Measurements from ENCODE around the gene RIT1.

Gene RIT1, protein sequence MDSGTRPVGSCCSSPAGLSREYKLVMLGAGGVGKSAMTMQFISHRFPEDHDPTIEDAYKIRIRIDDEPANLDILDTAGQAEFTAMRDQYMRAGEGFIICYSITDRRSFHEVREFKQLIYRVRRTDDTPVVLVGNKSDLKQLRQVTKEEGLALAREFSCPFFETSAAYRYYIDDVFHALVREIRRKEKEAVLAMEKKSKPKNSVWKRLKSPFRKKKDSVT

DNA sequence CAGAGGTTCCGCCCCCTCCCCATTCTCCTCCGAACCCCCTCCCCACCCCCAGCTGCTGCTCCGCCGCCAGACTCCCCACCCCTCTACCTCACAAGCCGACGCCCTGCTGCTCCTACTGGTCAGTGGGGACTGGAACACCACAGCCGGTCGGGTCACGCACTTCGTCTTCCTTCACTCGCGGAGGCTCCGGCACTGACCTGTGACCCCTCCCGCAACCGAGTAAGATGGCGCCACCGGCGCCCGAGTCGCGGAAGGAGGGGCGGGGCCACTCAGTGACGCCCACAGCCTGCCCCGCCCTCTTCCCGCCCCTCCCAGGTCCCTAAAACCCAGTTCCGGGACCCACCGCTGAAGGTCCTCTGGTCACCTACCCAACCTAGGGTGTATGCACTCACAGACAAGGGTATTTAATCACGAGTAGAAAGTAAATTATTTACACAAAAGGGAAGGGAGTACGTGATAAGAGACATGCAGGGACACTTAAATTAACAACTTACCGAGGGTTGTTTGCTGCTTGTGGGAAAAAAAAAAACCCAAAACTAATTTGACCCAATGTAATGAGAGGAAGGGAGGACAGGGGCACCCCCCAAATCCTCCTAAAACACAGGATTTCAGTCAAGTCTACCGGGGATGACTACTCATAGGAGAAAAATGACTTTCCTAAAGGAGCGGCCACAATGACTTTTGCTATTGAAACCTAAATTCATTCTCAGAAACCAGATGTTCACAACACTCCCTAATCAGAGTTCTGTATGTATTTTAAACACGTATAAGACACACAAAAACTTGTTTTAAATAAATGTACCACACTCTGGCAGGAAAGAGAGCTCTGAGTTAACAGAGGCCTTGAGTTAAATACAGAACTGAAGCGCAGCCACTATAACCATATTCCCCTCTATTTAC lies at the start of gene RIT1:
Gene RIT1, minus strand, starts transcription at position 194 of the 900 bp plus-strand sequence. CDS start 588 bp downstream, outside the sequence.
- DNase-seq, result peak; percentile 82 to 93

DNA sequence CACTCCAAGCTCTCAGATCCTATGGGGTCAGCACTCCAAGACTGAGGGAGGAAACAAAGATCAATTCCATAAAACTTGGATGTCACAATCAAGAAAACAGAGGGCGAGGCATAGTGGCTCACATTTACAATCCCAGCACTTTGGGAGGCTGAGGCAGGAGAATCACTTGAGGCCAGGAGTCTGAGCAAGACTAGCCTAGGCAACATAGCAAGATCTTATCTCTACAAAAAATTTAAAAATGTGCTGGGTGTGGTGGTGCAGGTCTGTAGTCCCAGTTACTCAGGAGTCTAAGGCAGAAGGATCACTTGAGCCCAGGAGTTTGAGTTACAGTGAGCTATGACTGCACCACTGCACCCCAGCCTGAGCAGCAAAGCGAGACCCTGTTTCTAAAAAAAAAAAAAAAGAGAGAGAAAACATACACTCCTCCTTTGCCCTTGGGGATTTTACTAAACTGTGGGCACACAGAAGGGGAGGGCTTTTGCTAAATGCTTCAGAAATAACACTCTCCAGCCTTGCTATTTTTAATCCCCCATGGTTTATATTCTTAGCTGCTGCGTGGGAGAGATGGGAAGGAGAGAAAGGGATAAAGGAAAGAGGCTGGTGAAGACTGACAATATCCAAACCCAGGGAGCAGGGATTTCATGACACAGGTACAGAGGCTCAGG lies 49.1 kb upstream of the RIT1 start:
- no peak for DNase-seq

DNA sequence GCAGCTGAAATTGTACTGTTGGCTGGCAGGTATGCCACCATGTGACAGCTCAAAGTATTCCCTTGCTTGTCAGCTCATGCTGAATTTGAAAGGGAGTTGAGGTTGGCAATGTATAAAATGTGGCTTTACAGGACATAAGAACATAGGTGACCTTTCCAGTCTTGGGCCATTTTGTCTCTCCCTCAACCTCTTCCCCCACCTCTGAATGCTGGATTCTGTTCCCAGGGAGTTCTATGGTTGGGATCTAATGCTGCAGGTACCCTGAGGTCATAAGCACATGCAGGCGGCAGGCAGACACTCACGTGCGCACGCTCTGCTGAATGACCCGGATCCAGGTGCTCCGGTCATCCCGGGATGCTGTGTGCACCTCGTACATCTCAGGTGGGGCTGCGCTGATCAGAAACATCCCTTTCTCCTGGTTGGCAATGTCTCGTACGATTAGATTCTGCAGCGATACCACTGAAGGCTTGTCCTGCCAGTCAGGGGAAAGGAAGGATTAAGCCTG lies 46.3 kb upstream of the RIT1 start:
- no peak for DNase-seq

DNA sequence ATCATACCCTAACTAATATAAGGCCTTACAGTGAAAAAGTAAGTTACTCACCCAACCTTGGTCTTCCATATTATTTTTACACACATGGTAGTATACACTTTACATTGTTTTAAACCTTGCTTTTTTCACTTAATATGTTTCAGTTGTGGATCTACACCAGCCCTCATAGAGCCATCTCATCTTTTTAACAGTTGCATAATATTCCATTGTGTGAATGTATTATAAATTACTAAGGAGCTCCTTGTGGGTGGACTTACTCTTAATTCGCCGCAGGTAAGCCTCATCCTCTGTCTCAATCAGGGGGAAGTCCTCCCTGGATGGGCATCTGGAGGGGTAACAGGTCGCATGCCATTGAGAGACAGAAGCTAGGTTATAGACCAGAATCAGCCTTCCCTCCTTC lies 43.5 kb upstream of the RIT1 start:
- DNase-seq, result no peak

DNA sequence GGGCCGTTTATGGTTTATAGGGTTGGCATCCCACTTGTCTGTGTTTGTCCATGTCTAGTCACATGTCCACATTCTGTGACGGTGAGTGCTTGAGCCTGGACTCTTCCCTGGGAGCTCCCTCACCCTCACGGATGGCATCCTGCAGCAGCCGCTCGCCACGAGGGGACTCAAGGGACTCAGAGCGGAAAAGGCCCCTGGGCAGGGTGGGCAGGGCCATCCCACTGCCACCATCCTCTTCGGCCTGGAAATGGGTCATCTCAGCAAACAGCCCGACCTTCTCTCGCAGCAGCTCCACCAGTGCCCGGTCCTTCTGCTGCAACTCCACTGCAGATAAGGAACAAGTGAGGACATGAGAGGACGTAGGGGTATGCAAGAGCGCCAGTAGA lies 41.3 kb upstream of the RIT1 start:
- no peak for DNase-seq

DNA sequence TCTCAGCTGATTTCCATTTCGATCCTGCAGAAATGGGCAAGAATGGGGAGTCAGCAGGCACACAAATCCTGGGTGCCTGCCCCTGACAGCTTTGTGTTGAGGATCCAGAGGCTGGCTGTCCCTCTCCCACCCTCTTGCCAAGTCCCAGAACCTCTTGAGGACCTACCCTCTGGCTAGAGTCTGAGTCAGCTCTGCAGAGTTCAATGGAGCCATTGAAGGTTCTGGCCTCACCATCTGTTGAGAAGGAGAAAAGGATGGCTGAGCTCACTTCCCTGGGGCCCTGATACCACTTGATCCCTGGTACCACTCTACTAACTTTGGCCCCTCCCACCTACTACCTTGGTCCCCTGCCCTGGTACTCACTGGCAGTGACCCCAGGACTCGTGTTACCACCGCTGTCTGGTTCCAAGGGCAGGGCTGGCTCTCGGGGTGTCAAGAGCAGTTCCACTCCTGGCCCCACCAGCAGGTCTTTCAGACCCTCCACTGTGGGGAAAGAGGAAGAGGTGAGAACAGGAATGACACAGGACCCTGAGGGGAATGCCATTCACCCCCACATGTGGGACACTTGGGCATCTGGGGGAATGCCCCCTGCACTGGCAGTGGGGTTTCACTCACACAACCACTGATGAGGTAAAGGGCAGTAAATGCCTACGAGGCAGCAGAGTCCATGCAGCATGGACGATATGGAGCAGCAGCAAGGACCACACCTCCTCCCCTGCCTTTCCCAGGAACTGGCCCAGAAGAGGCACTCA lies 40.8 kb upstream of the RIT1 start:
- no peak for DNase-seq

DNA sequence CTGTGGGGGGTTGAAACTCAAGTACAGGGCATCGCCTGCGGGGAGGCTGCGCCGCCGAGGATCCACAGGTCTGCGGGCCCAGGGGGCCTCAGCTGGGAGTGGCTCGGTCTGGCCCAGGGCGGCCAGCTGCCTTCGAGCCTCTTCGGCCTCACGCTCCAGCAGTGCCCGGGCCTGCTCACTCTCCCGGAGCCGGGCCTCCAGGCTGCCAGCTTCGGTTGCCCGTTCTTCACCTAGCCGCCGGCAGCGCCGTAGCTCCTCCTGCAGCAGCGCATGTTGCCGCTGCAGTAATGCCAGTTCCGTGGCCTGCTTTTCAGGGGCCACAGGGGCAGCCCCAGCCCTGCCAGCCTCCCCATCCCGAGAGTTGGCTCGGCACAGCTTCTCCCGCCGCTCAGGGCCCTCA lies 39.7 kb upstream of the RIT1 start:
- no peak for DNase-seq

DNA sequence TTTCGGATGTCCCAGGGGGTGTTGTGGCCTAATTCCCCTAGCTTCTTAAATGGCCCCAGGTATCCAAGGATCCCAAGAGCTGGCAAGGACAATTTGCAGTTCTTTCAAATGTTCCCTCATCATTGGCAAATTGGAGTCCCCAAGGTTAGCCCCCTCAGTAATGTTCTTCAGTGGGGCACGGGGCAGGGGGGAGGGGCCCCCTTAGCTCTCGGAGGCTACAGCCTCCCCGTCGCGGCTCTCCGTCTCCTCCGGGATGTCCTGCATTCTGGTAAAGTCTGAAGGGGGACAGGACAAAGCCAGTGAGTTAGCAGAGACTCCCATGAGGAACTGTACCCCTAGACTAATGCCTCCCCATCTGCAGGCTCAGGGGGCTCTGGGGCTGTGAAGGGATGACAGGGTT lies 36.6 kb upstream of the RIT1 start:
- no peak for DNase-seq

DNA sequence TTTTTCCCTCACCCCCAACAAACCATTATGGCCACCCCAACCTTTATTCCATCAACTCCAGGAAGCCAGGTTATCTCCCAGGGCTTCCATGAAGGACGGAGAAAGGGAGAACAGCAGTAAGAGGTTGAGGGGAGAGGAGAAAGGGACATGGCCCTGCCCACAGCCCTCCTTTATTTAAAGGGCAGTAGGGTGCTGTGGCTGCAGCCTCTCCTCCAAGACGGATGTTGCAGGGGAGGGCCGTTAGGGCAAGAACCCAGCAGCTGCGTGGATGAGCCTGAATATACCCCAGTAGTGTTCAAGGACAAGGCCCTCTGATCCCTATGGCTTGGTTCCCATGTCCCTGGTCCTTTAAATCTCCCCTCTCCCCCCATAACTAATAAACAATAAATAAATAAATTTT lies 36.1 kb upstream of the RIT1 start:
- no peak for DNase-seq

DNA sequence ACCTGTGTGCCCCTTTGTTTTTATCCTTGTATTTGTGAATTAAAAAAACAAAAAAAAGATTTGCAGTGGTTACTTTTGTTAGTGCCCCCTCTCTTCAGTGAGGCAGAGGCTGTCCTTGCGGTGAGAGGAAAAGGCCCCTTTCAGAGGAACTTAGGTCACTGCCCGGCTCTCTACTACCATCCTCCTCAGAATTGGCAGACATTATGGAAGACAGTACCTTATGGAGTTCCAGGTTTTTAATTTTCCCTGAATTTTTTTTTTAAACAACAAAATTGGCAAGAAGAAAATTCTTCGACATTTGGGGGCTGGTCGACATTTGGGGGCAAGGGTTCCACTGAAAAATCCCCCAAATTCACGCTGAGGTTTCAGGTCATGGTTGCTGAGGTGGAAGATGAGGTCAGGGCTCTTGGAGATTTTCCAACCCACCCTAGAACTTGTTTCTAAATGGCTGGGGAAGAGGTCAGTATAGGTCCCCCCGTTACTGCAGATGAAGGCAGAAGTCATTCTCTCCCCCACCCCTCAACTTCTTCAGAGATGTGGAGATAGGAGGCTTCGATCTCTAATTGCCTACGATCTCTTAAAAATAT lies 35.6 kb upstream of the RIT1 start:
- no peak for DNase-seq

DNA sequence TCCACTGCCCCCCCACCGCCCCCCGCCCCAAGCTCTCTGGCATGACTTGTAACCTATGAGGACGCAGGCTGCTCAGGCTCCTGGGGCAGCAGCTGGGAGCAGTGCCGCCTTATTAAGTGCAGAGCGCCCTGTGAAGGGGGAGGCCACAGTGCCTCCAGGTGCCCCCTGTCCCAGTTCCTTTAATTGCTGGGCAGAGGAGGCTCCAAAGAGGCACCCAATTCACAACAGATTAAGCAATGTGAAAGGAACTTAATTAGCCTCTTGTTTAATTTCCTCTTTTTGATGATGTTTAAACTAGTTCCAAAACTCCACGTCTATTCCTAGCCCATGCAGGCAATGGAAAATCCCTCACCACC lies 33.3 kb upstream of the RIT1 start:
- DNase-seq, result peak in 1 of 2 donors; percentile 43

DNA sequence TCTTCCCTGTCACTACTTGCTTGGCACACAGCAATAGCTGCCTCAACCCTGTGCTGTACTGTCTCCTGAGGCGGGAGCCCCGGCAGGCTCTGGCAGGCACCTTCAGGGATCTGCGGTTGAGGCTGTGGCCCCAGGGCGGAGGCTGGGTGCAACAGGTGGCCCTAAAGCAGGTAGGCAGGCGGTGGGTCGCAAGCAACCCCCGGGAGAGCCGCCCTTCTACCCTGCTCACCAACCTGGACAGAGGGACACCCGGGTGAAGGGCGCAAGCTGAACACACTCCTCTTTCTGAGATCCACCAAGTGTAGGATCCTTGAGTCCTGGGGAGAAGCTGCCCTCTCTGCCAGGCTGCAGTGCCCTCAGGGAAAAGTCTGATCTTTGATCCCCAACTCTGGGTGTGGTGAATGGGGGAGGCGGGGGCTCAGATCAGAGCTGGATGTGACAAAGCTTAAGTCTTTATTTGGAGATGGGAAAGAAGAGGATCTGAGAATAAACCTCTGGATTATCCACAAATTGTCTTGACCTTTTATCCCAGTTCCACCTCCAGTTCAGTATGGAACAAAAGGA lies 31.5 kb upstream of the RIT1 start:
- no peak for DNase-seq

DNA sequence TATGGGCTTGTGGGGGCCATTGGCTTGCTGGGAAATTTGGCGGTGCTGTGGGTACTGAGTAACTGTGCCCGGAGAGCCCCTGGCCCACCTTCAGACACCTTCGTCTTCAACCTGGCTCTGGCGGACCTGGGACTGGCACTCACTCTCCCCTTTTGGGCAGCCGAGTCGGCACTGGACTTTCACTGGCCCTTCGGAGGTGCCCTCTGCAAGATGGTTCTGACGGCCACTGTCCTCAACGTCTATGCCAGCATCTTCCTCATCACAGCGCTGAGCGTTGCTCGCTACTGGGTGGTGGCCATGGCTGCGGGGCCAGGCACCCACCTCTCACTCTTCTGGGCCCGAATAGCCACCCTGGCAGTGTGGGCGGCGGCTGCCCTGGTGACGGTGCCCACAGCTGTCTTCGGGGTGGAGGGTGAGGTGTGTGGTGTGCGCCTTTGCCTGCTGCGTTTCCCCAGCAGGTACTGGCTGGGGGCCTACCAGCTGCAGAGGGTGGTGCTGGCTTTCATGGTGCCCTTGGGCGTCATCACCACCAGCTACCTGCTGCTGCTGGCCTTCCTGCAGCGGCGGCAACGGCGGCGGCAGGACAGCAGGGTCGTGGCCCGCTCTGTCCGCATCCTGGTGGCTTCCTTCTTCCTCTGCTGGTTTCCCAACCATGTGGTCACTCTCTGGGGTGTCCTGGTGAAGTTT lies 30.8 kb upstream of the RIT1 start:
- DNase-seq, result no peak

DNA sequence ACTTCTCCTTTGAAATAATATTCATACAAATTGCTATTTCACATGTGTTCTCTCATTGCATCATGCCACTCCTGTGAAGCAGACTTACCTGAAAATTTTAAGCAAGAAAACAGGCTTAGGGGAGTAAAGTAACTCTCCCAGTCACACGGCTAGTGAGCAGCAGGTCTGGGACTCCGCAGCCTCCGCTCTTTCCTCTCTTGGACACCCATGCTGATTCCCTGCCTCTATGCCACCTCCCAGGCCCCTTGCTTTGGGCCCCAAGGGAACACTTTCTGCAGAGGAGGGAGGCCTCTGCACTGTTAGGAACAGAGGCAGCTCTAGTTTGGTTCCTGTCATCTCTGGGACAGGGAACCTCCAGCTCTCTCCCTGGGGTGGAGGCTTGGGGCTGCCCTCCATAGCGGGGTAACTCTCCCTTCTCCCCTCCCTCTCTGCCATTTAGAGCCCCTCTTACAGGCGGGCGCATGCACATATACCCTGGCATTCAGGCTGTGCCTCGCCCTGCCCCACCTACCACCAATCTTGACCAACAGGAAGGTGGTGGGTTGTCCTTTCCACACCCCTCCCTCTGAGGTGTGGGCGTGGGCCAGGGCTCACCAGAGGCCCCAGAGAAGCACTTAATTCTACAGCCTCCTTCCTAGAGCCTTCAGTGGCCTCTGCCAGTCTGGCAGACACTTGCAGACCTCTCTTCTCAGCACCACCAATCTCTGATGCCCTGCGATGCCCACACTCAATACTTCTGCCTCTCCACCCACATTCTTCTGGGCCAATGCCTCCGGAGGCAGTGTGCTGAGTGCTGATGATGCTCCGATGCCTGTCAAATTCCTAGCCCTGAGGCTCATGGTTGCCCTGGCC lies 30.1 kb upstream of the RIT1 start, which contains the start of gene RXFP4:
Gene RXFP4, plus strand, starts transcription at position 646 of the 852 bp plus-strand sequence. Its CDS starts 72 bp downstream, at position 718.
- DNase-seq, result no peak

DNA sequence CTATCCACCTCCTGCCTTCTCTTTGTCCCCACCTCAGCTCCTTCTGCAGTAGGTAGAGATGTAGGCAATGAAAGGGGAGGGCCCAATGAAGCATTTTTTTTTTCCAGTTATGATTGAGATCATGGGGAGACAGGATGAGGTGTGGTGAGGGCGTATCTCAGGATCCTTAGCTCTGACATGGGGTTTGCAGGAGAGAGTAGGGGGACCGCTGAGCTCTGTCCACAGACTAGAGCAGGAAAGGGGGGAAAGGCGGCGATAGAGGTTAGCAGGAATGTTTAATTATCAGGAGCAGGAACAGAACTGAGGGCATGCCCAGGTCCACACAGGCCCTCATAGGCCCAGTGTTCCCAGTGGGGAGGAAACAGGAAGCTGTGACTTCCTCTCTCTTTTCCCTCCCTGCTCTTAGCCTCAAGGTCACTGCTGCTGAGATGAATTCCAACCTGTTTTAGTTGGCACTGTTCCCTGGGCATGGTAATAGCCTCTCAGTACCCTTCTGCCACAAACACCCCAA lies 29.4 kb upstream of the RIT1 start:
- DNase-seq, result peak; percentile 42 to 45

DNA sequence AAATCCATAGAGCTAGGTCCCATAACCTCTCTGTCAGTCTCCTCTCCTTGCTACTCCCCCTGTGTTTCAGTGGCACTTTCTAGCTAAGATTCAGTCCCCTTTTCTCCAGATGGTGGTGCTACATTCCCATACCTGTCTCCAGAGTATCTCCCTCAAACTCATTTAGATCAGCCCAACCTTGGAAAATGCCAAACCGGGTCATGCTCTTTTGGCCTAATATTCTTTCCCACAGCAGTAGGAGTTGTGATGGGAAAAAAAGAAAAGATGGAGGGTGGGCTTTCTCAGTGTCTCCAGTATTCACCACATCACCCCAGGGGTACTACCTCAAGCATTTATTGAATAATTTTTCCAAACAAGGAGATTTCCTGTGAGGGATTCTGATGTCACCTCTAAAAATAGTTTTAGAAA lies 27.1 kb upstream of the RIT1 start:
- DNase-seq, result peak in 1 of 2 donors; percentile 63

DNA sequence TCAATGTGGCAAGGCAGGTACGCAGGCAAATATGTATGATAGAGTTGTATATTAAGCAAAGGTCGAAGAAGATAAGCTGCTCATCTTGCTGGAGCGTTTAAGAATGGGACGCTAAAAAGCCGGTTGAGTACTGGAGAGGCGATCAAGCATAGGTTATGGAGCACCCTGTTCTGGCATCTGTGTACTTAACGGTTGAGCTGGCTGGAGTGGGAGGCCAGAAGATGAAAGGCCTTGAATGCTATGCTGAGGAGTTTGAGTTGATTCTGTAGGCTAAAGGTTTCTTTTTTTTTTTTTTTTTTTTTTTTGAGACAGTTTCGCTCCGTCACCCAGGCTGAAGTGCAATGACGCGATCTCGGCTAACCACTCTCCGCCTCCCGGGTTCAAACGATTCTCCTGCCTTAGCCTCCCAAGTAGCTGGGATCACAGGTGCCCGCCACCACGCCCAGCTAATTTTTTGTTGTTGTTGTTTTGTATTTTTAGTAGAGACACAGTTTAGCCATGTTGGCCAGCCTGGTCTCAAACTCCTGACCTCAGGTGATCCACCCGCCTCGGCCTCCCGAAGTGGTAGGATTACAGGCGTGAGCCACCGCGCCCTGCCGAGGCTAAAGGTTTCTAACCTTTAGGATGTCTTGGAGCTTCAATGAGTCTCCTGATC lies 23.9 kb upstream of the RIT1 start:
- no peak for DNase-seq

DNA sequence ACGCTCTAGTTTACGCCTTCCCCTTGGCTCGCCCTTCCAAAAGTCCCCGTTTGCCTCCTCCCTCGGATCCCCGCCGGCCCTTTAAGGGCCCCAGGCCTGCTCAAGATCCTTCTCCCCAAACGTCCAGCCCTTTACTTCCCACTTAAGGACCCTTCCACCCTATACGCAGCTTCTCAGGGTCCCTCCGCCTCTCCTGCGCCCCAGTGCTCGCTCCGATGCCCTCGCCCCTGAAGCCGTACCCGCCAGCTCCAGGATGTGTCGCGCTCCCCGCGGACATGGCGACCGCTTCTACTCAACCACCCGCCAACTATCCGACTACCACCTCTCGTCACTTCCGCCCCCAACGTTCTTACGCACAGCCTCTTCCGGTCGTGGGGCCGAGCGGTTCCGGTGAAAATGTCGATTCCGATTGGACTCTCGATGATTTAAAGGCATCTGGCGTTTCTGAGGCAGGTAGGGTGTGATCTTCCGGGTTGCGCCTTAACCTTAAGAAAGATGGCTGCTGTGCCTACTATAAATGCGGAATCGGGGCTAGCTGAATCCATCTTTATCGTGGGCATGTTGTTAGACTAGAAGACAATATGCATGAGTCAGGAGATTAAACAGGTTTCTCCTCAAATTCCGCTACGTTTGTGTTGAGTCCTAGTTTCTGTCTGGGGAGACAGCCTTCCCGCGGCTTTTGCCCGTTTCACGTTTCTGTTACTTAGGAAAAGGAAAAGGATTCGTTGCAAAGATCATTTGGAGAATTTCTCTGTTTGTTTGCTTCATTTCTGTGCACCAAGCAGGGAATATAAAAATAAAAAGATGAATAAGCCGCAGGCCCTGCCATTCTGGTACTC lies 23.2 kb upstream of the RIT1 start, which contains the start of gene KHDC4:
Gene KHDC4, minus strand, starts transcription at position 317 of the 839 bp plus-strand sequence. Its CDS starts 40 bp downstream, at position 277.
- DNase-seq, result peak; percentile 97 to 98
